H1 (cell line): ENCODE data around the gene RPS15. TPM values are rescaled to one million over a fixed set of nuclear protein-coding genes. Genes with fewer than 3 reads are reported as not detected.

ENCODE experiments used
- CTCF ChIA-PET: fragments of 300-600 bp; sonication (Branson Sonifier 250); formaldehyde crosslinking; loops from one replicate; lab custom pipeline; 2021; ENCODE audit not compliant: partially characterized antibody; lab: Charles Lee
- POLR2A ChIA-PET: fragments of 300-600 bp; sonication (Branson Sonifier 250); formaldehyde crosslinking; loops from one replicate; lab custom pipeline; 2021; ENCODE audit warnings: inconsistent platforms; ENCODE audit not compliant: partially characterized antibody; lab: Charles Lee
- DNase-seq, 2 experiments: peaks; one replicate each; pipeline versions ENCODE4 v3.0.0 to v3.0.0-alpha.2; 2010 to 2022; ENCODE audit warnings: low spot score in 2 of 2, low read depth in 1 of 2, mixed read lengths in 1 of 2
- FAIRE-seq: peaks from 2 replicates; lab custom pipeline; 2011; peaks lifted over from hg19 to GRCh38; lab: Jason Lieb, UNC
- H2AFZ ChIP-seq: 2 replicates; pipeline ENCODE4 v1.8.1; 2012; ENCODE audit warnings: low read length, inconsistent platforms
- H2AK5ac ChIP-seq: 2 replicates; pipeline ENCODE4 v1.6.1; 2013; ENCODE audit warnings: low read depth, low read length
- H2BK120ac ChIP-seq: replicated peaks from 2 replicates; pipeline ENCODE3; 2013; ENCODE audit warnings: low read depth, low read length, inconsistent platforms
- H2BK12ac ChIP-seq: 2 replicates; pipeline ENCODE4 v1.6.1; 2013; ENCODE audit warnings: low read depth, low read length
- H2BK15ac ChIP-seq: 2 replicates; pipeline ENCODE4 v1.6.1; 2013; ENCODE audit warnings: low read length
- H2BK20ac ChIP-seq: 2 replicates; pipeline ENCODE4 v1.6.1; 2013; ENCODE audit warnings: low read length
- H2BK5ac ChIP-seq: 2 replicates; pipeline ENCODE4 v1.6.1; 2013; ENCODE audit warnings: low read depth, low read length
- H3K14ac ChIP-seq: 2 replicates; pipeline ENCODE4 v1.6.1; 2013; ENCODE audit warnings: inconsistent platforms; ENCODE audit not compliant: insufficient read length
- H3K18ac ChIP-seq: 2 replicates; pipeline ENCODE4 v1.6.1; 2013; ENCODE audit warnings: low read length; ENCODE audit errors: extremely low read depth
- H3K23ac ChIP-seq: 2 replicates; pipeline ENCODE4 v1.6.1; 2013; ENCODE audit warnings: inconsistent platforms; ENCODE audit not compliant: insufficient read length
- H3K23me2 ChIP-seq: 2 replicates; pipeline ENCODE4 v1.6.1; 2013; ENCODE audit warnings: low read depth, low read length
- H3K27ac ChIP-seq: 2 replicates; pipeline ENCODE4 v1.6.1; 2011; ENCODE audit warnings: low read depth, low read length, inconsistent platforms
- H3K27me3 ChIP-seq, 4 experiments: replicated peaks in 1 of 4; 1 replicate in 1 of 4; 2 replicates in 3 of 4; pipeline versions ENCODE4 v1.6.1 to v1.8.1; 2011 to 2013; ENCODE audit warnings: low read length in 3 of 4, mild to moderate bottlenecking in 3 of 4, inconsistent platforms in 2 of 4, mixed read lengths in 2 of 4, moderate library complexity in 1 of 4; ENCODE audit not compliant: control insufficient read depth in 3 of 4, insufficient read depth in 3 of 4; ENCODE audit errors: extremely low read depth in 1 of 4
- H3K36me3 ChIP-seq, 4 experiments: 2 replicates each; pipeline versions ENCODE4 v1.6.1 to v1.8.1; 2011 to 2013; ENCODE audit warnings: mild to moderate bottlenecking in 4 of 4, low read length in 3 of 4, moderate library complexity in 2 of 4, control low read depth in 1 of 4, inconsistent platforms in 1 of 4; ENCODE audit not compliant: insufficient read depth in 4 of 4, control insufficient read depth in 2 of 4
- H3K4ac ChIP-seq: replicated peaks from 2 replicates; pipeline ENCODE3; 2013; ENCODE audit warnings: low read length, low read depth, mixed read lengths, inconsistent platforms; ENCODE audit not compliant: insufficient read length
- H3K4me1 ChIP-seq, 4 experiments: replicated peaks in 1 of 4; 1 replicate in 1 of 4; 2 replicates in 3 of 4; pipeline versions ENCODE4 v1.6.1 to v1.8.1; 2011 to 2013; ENCODE audit warnings: low read length in 3 of 4, inconsistent platforms in 2 of 4, mixed read lengths in 1 of 4; ENCODE audit not compliant: insufficient read depth in 4 of 4, control insufficient read depth in 3 of 4
- H3K4me2 ChIP-seq, 2 experiments: 2 replicates each; pipeline versions ENCODE4 v1.6.1 to v1.8.1; 2011 to 2013; ENCODE audit warnings: low read depth in 2 of 2, low read length in 2 of 2, control low read depth in 1 of 2, inconsistent platforms in 1 of 2, mild to moderate bottlenecking in 1 of 2; ENCODE audit not compliant: insufficient read depth in 1 of 2
- H3K4me3 ChIP-seq, 4 experiments: fragments of 200-600, 300-600 bp in 1 of 4; sonication (generic), shearing (Covaris generic), sonication (Bioruptor Twin) in 1 of 4; 2 replicates each; pipeline versions ENCODE4 v1.5.1 to v1.8.1; 2011 to 2016; ENCODE audit warnings: low read length in 4 of 4, low read depth in 3 of 4, control low read depth in 2 of 4, inconsistent platforms in 2 of 4, mild to moderate bottlenecking in 2 of 4, mixed read lengths in 1 of 4, moderate library complexity in 1 of 4; ENCODE audit not compliant: insufficient read depth in 2 of 4; ENCODE audit errors: extremely low read depth in 1 of 4
- H3K56ac ChIP-seq: replicated peaks from 2 replicates; pipeline ENCODE3; 2013; ENCODE audit warnings: low read depth, mild to moderate bottlenecking, mixed read lengths, low read length, inconsistent platforms; ENCODE audit not compliant: insufficient read length
- H3K79me1 ChIP-seq: 2 replicates; pipeline ENCODE4 v1.6.1; 2013; ENCODE audit warnings: low read depth, low read length, control low read depth
- H3K79me2 ChIP-seq, 2 experiments: 2 replicates each; pipeline versions ENCODE4 v1.6.1 to v1.8.1; 2012 to 2013; ENCODE audit warnings: low read length in 2 of 2, mild to moderate bottlenecking in 2 of 2, inconsistent platforms in 1 of 2; ENCODE audit not compliant: insufficient read depth in 2 of 2, control insufficient read depth in 1 of 2
- H3K9ac ChIP-seq, 4 experiments: replicated peaks in 1 of 4; 1 replicate in 1 of 4; 2 replicates in 3 of 4; pipeline versions ENCODE4 v1.6.1 to v1.8.1; 2011 to 2013; ENCODE audit warnings: low read depth in 3 of 4, low read length in 3 of 4, control low read depth in 2 of 4, mild to moderate bottlenecking in 2 of 4, moderate library complexity in 2 of 4, inconsistent platforms in 1 of 4; ENCODE audit errors: extremely low read depth in 1 of 4
- H3K9me3 ChIP-seq, 2 experiments: 2 replicates each; pipeline versions ENCODE4 v1.6.1 to v1.8.1; 2012 to 2013; ENCODE audit warnings: mild to moderate bottlenecking in 2 of 2, moderate library complexity in 2 of 2, control low read depth in 1 of 2, inconsistent platforms in 1 of 2, low read depth in 1 of 2, low read length in 1 of 2, mixed read lengths in 1 of 2; ENCODE audit not compliant: insufficient read depth in 2 of 2
- H4K20me1 ChIP-seq, 2 experiments: replicated peaks in 1 of 2; 2 replicates each; pipeline versions ENCODE3 to v1.8.1; 2011 to 2013; ENCODE audit warnings: inconsistent platforms in 2 of 2, low read length in 2 of 2, mild to moderate bottlenecking in 1 of 2; ENCODE audit not compliant: insufficient read depth in 2 of 2, control insufficient read depth in 1 of 2
- H4K5ac ChIP-seq: 2 replicates; pipeline ENCODE4 v1.6.1; 2013; ENCODE audit warnings: low read length, low read depth, mixed read lengths, inconsistent platforms; ENCODE audit not compliant: insufficient read length
- H4K8ac ChIP-seq: 2 replicates; pipeline ENCODE4 v1.8.0; 2013; ENCODE audit warnings: mild to moderate bottlenecking, moderate library complexity, low read length, inconsistent platforms; ENCODE audit not compliant: insufficient read depth; ENCODE audit errors: extremely low read depth
- H4K91ac ChIP-seq: replicated peaks from 2 replicates; pipeline ENCODE3; 2013; ENCODE audit warnings: low read length, mixed read lengths, inconsistent platforms; ENCODE audit not compliant: insufficient read length
- CBX5 ChIP-seq: fragments of 300-800, 300-1000 bp; sonication (generic); IDR thresholded peaks from 2 replicates; pipeline ENCODE4 v1.7.1; 2016; ENCODE audit warnings: antibody characterized with exemption, low read length, low read depth
- CEBPB ChIP-seq: IDR thresholded peaks from 2 replicates; pipeline ENCODE4 v1.6.1; 2012; ENCODE audit warnings: low read depth, low read length
- CHD1 ChIP-seq: IDR thresholded peaks from 2 replicates; pipeline ENCODE4 v1.6.1; 2012; ENCODE audit warnings: low read depth, low read length, improper control_type of control experiment
- CHD2 ChIP-seq: IDR thresholded peaks from 2 replicates; pipeline ENCODE4 v1.6.1; 2012; ENCODE audit warnings: low read length, improper control_type of control experiment
- EZH2 ChIP-seq: fragments of 200-600 bp; sonication (generic); IDR thresholded peaks from 2 replicates; pipeline ENCODE4 v1.7.1; 2012; ENCODE audit warnings: low read depth, mild to moderate bottlenecking, moderate library complexity, low read length, inconsistent platforms; ENCODE audit not compliant: severe bottlenecking
- KDM4A ChIP-seq: IDR thresholded peaks from one replicate; pipeline ENCODE4 v1.7.1; 2012; ENCODE audit warnings: low read depth, mild to moderate bottlenecking, moderate library complexity, low read length, inconsistent platforms; ENCODE audit not compliant: severe bottlenecking
- POLR2AphosphoS5 ChIP-seq: IDR thresholded peaks from 2 replicates; pipeline ENCODE4 v1.6.1; 2011; ENCODE audit warnings: low read depth, low read length
- POU5F1 ChIP-seq: IDR thresholded peaks from 2 replicates; pipeline ENCODE4 v1.6.1; 2011; ENCODE audit warnings: low read depth, mild to moderate bottlenecking, low read length, moderate library complexity
- SIRT6 ChIP-seq: IDR thresholded peaks from one replicate; pipeline ENCODE4 v1.7.1; 2012; ENCODE audit warnings: low read length, inconsistent platforms
- WGBS, 2 experiments: shearing (Covaris generic) in 1 of 2; methylation state at CpG; one replicate each; pipeline versions ENCODE4 v1.1.6 to v1.1.7; 2013 to 2015; ENCODE audit warnings: low lambda C conversion rate in 2 of 2, mixed read lengths in 2 of 2, inconsistent platforms in 1 of 2, low coverage in 1 of 2, missing lambda C conversion rate in 1 of 2; ENCODE audit not compliant: insufficient replicate concordance in 2 of 2, insufficient coverage in 1 of 2, insufficient read length in 1 of 2; ENCODE audit errors: extremely low coverage in 1 of 2, missing lambda C conversion rate in 1 of 2; 5-methylcytosine and 5-hydroxymethylcytosine counted together
- polyA plus RNA-seq, 7 experiments: library from polyadenylated mRNA; depleted of rRNA in 3 of 7; stranded (reverse) in 5 of 7; unstranded in 2 of 7; fragments of >200 nt in 5 of 7; fragments of 200-250 nt in 2 of 7; gene quantifications; 1 replicate in 5 of 7; 2 replicates in 1 of 7; 4 replicates in 1 of 7; pipeline versions ENCODE4 v1.2.1 to v1.2.3, GENCODE V29; 2011 to 2013; ENCODE audit warnings: missing spikeins in 2 of 7, mixed read lengths in 2 of 7
- total RNA-seq: library from RNA; stranded (reverse); fragmentation: NEBNext Ultra II Directional; extraction: Animal tissue kit (Norgen Biotek cat#: 25700); gene quantifications from 2 replicates; pipeline ENCODE4 v1.2.1, GENCODE V29; 2021

Gene RPS15
- total and polyA plus RNA-seq, 2 of the 8 experiments (the other 6 are each of a cell fraction or from before 2014, with no cell fraction given): 1,562 to 3,890 TPM

GRCh38 chr19:1441677-1442438 lies 3.7 kb downstream of the RPS15 start:
- no peak for FAIRE-seq
- peaks cover 2 to 24% of the 10 kb centered on the region in 2 experiments; a peak in 3 of 4 replicates for H3K79me2 ChIP-seq
- peaks cover 21 to 23% of the 10 kb centered on the region in 2 experiments for H4K20me1 ChIP-seq
- no peak overlapping the region for H2AFZ ChIP-seq
- H3K27me3 ChIP-seq: peaks cover 5 to 11% (median 10%) of the 10 kb centered on the region in 4 experiments
- no peak overlapping the region for H3K4me2 ChIP-seq
- no peak overlapping the region for H2AK5ac ChIP-seq
- peaks cover 0 to 17% (median 6%) of the 10 kb centered on the region in 4 experiments; a peak in 5 of 7 replicates for H3K4me1 ChIP-seq
- H4K8ac ChIP-seq: no peak overlapping the region
- H3K79me1 ChIP-seq: peaks cover 4% of the 10 kb centered on the region
- peaks cover 6% of the 10 kb centered on the region; the same call in 1 of the 2 replicates for H3K23me2 ChIP-seq
- H3K36me3 ChIP-seq: peaks cover 26 to 37% (median 29%) of the 10 kb centered on the region in 4 experiments
- no peak overlapping the region for H3K9ac ChIP-seq
- H2BK120ac ChIP-seq: no peak overlapping the region
- H3K56ac ChIP-seq: no peak overlapping the region
- no peak overlapping the region for H3K14ac ChIP-seq
- no peak overlapping the region for H2BK20ac ChIP-seq
- H3K27ac ChIP-seq: no peak overlapping the region
- no peak overlapping the region for H4K5ac ChIP-seq
- no peak overlapping the region for H2BK5ac ChIP-seq
- no peak overlapping the region for H3K4me3 ChIP-seq
- H2BK12ac ChIP-seq: no peak overlapping the region
- TF ChIP-seq POLR2AphosphoS5: peak; percentile 79
- TF ChIP-seq CHD2: no peak
- no peak for TF ChIP-seq EZH2
- no peak for TF ChIP-seq CHD1
- no peak for TF ChIP-seq CEBPB
- no peak for TF ChIP-seq KDM4A
- TF ChIP-seq CBX5: no peak
- peak; percentile 18 for TF ChIP-seq SIRT6
- TF ChIP-seq POU5F1: no peak
- H3K4ac ChIP-seq: no peak overlapping the region
- no peak for DNase-seq
- POLR2A ChIA-PET: interaction anchor here (0.5 to 7.6 kb wide), 14 partner anchors 9 to 1328 kb away, joined by 3 to 109 read pairs (median 5); partner anchors contain the start of gene APC2
- H3K18ac ChIP-seq: no peak overlapping the region
- H4K91ac ChIP-seq: no peak overlapping the region
- H2BK15ac ChIP-seq: no peak overlapping the region
- CTCF ChIA-PET: interaction anchor here (5.6 kb wide), 1 partner anchor 13 kb away, joined by 54 read pairs; no protein-coding TSS in a partner anchor
- WGBS, 2 experiments: 93% methylated on average over 24 of the region's 25 CpGs; no CpG with 5 or more reads in 1 of the 2 experiments
- no peak overlapping the region for H3K23ac ChIP-seq
- no peaks in the 10 kb centered on the region for H3K9me3 ChIP-seq
